GM18861 (cell line): ENCODE measurements around the gene NCKAP5.
"Not testable (repeated sequence)": the region's sequence is repeated elsewhere in the genome, so short reads cannot be mapped to it uniquely, and the experiment has no call there.

Experiments
- ATAC-seq: cut with Tn5 transposase; IDR thresholded peaks from one replicate; pipeline ENCODE4 v1.9.1; 2021; ENCODE audit not compliant: unreplicated experiment

Gene NCKAP5

GRCh38 chr2:132871831-132872230 is 696.4 kb downstream of the NCKAP5 start:
- no peak for ATAC-seq

DNA sequence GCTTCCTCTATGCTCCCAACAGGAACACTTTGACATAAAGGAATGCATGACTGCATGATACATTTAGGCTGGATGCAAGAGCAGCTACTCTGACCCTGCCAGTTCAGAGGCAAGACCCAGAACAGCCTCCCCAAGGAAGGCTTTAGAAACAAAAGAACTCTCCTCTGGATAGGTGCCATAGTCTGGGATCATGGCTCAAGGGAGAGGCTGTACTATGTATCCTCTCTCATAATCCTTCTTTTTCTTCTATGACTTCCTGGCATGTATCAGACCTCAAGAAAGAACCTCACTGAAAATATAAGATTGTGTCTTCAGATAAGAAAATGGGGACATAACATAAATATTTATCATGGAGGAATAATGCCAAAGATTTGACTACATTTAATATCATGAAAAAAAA is 704.3 kb downstream of the NCKAP5 start:
- ATAC-seq: no peak

DNA sequence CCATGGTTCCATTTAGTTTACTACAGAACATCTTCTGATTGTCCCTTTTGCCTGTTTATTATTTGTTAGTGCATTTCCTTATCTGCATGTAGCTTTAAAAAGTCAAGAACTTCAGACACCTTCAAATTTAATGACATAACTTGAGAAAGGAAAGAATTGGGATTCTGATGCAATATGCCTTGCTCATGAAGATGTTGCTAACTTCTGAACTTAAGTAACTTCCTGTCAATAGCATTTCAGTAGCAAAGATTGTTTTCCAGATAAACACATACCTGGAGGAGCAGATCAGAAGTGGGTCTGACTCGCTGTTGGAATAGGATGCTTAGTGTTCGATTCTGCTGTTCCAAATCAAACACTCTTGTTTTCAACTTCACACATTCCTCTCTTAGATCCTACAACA is 708.0 kb downstream of the NCKAP5 start:
- no peak for ATAC-seq

DNA sequence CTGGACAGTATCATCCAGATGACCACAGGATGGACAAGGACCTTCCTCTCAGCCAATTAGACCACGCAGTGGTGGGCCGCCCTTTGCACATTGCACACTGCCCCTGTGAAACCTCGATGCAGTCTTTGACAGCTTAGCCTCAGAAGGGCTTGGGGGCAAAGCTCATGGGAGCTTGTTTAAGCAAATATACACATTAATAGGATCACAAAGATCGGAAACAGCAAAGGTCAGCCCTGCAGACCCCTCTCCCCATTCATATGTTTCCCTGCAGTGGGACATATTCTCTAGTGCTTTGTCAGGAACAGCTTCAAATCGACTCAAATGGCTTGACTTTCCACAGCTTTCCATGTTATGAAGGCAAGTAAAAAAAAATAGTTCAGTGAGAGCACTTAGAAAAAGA is 708.7 kb downstream of the NCKAP5 start:
- no peak for ATAC-seq

GRCh38 chr2:132857319-132857718 is 710.9 kb downstream of the NCKAP5 start:
- no peak for ATAC-seq

DNA sequence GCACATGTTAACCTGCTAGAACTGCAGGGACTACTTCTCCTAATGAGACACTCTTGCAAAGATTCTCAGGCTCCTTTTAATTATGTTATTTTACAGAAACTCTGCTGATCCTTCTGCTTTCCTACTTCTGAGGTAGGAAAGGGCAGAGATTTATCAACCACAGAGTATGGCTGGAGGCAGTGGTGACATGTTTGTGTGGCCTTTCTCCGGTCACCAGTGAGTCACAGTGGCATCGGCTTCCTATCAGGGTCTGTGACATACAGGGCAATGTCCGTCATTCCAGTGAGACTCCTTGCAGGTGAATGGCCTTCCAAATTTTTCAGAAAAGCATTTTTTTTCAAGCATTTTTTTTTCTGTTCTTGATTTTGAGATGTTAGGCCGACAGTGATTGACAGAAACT is 717.6 kb downstream of the NCKAP5 start:
- ATAC-seq: no peak

DNA sequence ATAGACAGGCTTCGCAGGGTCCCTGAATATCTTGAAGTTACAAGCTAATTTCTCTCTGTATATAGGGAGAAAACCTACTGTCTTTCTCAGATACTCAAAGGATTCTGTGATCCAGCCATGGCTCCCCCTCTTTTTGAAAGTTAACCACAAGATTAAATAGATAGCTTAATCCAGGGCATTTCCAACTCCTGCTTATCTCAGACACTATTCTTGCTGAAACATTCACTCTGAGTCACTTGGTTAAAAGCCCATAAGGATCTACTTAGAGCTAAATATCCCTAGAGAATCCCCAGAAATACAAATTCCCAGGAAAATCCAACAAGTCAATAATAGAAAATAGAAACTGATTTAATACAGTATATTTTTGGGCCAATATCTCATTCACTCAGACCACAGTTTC is 719.1 kb downstream of the NCKAP5 start:
- ATAC-seq: no peak

DNA sequence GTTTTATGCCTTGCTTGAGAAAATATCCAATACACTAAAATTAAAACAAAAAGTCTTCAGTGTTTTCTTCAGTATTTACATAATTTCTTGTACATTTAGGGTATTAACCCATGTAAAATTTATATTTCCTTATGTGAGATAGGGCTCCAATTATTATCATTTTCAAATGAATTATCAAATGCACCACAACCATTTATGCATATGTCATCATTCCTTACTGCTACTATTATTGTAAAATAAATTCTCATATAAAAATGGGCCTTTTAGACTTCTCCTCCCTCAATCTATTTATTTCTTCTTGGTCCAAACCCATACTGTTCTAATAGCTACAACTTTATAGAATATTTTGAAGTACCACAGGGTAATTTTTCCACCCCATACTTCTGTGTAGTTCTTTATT is 722.9 kb downstream of the NCKAP5 start:
- ATAC-seq: no peak

GRCh38 chr2:132844585-132844984 is 723.7 kb downstream of the NCKAP5 start:
- ATAC-seq: no peak

- no peak for ATAC-seq
These were observed 730.5 kb downstream of the NCKAP5 start for GRCh38 chr2:132837769-132838168.

DNA sequence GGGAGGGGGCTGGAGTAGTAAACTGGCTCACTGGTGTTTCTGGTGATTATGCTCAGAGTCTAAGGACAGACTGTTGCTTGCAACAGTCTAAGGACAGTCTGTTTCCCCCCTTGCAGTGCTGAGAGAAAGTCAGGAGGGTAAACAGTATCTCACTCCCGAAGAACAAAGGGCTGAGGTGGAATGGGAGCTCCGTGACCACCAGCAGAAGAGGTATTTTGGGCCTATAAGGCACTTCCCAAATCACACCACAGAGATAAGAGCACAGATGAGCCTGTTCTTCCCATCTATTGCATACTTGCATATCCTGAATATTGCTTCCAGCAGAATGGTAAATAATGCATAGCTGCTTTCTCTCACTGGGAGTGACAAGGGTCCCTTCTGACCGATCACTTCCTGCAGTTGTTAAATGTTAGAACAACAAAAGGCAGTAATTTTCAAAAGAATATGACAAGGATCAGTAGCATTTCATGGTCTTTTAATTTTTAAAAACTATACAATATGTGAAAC is 737.9 kb downstream of the NCKAP5 start:
- ATAC-seq: no peak

- no peak for ATAC-seq
These were observed 742.7 kb downstream of the NCKAP5 start for GRCh38 chr2:132825601-132826000.

DNA sequence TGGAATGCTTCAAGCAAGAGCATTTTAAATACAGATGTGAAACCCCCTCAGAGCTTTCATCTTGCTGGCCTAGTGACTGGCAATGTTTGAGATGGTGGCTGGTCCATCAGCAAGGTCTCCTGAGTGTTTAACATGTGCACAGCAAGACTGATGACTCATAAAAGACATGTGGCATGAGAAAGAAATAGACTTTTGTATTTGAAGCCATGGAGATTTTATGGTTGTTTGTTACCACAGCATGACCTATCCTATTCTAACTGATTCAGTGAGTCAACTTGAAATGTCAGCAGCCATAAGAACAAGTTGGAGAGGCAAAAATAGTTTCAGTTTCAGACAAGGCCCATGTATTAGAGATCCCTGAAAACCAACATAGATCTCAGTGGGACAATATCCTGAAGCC is 743.5 kb downstream of the NCKAP5 start:
- ATAC-seq: no peak

DNA sequence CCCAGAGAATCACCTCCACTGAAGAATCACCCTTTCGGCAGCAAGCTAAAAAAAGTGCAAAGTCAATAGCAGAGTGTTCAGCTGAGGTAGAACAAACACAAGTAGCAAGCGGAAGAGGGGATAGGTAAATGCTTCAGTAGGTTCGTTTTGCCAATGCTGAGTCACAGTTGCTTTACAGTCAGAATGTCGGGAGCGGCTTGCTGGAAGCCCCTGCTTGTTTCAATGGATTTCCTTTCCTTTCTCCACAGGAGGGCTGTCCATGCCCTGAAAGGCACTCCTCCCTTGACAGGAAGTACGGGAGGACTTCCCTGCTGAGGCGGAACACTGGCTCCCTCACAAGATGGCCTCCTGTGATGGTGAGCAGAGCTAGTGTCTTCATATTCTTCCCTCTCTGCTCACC is 752.0 kb downstream of the NCKAP5 start:
- ATAC-seq: no peak

- no peak for ATAC-seq
These were observed 752.7 kb downstream of the NCKAP5 start for GRCh38 chr2:132815516-132815915.

GRCh38 chr2:132814651-132815050 is 753.6 kb downstream of the NCKAP5 start:
- ATAC-seq: no peak

- no peak for ATAC-seq
These were observed 754.8 kb downstream of the NCKAP5 start for GRCh38 chr2:132813422-132813821.

- ATAC-seq: no peak
These were observed 756.9 kb downstream of the NCKAP5 start for GRCh38 chr2:132811148-132811915.

DNA sequence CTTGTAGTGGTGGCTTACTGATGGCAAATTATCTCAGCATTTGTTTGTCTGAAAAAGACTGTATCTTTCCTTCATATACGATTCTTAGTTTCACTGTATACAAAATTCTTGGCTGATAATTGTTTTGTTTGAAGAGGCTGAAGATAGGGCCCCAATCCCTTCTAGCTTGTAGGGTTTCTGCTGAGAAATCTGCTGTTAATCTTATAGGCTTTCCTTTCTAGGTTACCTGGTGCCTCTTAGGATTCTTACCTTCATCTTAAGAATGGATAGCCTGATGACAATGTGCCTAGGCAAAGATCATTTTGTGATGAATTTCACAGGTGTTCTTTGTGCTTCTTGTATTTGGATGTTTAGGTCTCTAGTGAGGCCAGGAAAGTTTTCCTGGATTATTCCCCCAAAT is 758.3 kb downstream of the NCKAP5 start:
- ATAC-seq: not testable (repeated sequence)

GRCh38 chr2:132804051-132804450 is 764.2 kb downstream of the NCKAP5 start:
- ATAC-seq: peak; percentile 52

GRCh38 chr2:132798341-132798740 is 769.9 kb downstream of the NCKAP5 start:
- ATAC-seq: no peak

GRCh38 chr2:132797556-132797955 is 770.7 kb downstream of the NCKAP5 start:
- ATAC-seq: no peak

GRCh38 chr2:132797071-132797470 is 771.2 kb downstream of the NCKAP5 start:
- ATAC-seq: no peak
